Ishikawa (cell line): ENCODE data around the gene GJC1.

Source experiments
- CEBPB ChIP-seq: IDR thresholded peaks from 2 replicates; pipeline ENCODE4 v1.6.1; 2012
- CREB1 ChIP-seq: IDR thresholded peaks from 2 replicates; pipeline ENCODE4 v1.6.1; 2012; ENCODE audit warnings: low read depth
- EGR1 ChIP-seq: IDR thresholded peaks from 2 replicates; pipeline ENCODE4 v1.6.1; 2012
- EP300 ChIP-seq: IDR thresholded peaks from 2 replicates; pipeline ENCODE4 v1.6.1; 2012; ENCODE audit warnings: borderline replicate concordance
- FOXM1 ChIP-seq: IDR thresholded peaks from 2 replicates; pipeline ENCODE4 v1.6.1; 2012; ENCODE audit warnings: low read depth, borderline replicate concordance
- MAX ChIP-seq: IDR thresholded peaks from 2 replicates; pipeline ENCODE4 v1.6.1; 2012
- NFIC ChIP-seq: IDR thresholded peaks from 2 replicates; pipeline ENCODE4 v1.6.1; 2012
- RAD21 ChIP-seq: IDR thresholded peaks from 2 replicates; pipeline ENCODE4 v1.6.1; 2012; ENCODE audit warnings: low read depth
- REST ChIP-seq: IDR thresholded peaks from 2 replicates; pipeline ENCODE4 v1.6.1; 2012; ENCODE audit warnings: low read depth, mild to moderate bottlenecking
- TAF1 ChIP-seq: IDR thresholded peaks from 2 replicates; pipeline ENCODE4 v1.6.1; 2012; ENCODE audit warnings: low read depth, mild to moderate bottlenecking
- TCF12 ChIP-seq: IDR thresholded peaks from 2 replicates; pipeline ENCODE4 v1.6.1; 2012; ENCODE audit warnings: low read depth
- TEAD4 ChIP-seq: IDR thresholded peaks from 2 replicates; pipeline ENCODE4 v1.6.1; 2012
- YY1 ChIP-seq: IDR thresholded peaks from 2 replicates; pipeline ENCODE4 v1.6.1; 2012; ENCODE audit warnings: low read depth
- ZBTB7A ChIP-seq: IDR thresholded peaks from 2 replicates; pipeline ENCODE4 v1.6.1; 2012; ENCODE audit warnings: low read depth
- TF ChIP-seq, protein P1 (sequence below): IDR thresholded peaks from 2 replicates; pipeline ENCODE4 v1.6.1; 2012

GJC1 gene

GRCh38 chr17:44872131-44872768 lies 42.2 kb upstream of the GJC1 start:
- no peak for TF ChIP-seq REST
- peak; percentile 94 for TF ChIP-seq NFIC
- no peak for TF ChIP-seq RAD21
- TF ChIP-seq ZBTB7A: peak; percentile 62; the same call in 1 of the 2 replicates
- TF ChIP-seq YY1: no peak
- peak; percentile 55; the same call in 1 of the 2 replicates for TF ChIP-seq TCF12
- TF ChIP-seq CEBPB: no peak
- peak; percentile 14; the same call in 1 of the 2 replicates for TF ChIP-seq EP300

- TF ChIP-seq TAF1 (no peak), TEAD4 (no peak), YY1 (no peak), FOXM1 (no peak), REST (no peak), CEBPB (no peak), NFIC (no peak), RAD21 (no peak), ZBTB7A (no peak), CREB1 (no peak), EGR1 (no peak), EP300 (no peak), TCF12 (no peak), MAX (no peak)
- TF ChIP-seq, protein P1, sequence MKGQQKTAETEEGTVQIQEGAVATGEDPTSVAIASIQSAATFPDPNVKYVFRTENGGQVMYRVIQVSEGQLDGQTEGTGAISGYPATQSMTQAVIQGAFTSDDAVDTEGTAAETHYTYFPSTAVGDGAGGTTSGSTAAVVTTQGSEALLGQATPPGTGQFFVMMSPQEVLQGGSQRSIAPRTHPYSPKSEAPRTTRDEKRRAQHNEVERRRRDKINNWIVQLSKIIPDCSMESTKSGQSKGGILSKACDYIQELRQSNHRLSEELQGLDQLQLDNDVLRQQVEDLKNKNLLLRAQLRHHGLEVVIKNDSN: no peak
Observed at GRCh38 chr17:44871556-44871955, 41.5 kb upstream of the GJC1 start.

DNA sequence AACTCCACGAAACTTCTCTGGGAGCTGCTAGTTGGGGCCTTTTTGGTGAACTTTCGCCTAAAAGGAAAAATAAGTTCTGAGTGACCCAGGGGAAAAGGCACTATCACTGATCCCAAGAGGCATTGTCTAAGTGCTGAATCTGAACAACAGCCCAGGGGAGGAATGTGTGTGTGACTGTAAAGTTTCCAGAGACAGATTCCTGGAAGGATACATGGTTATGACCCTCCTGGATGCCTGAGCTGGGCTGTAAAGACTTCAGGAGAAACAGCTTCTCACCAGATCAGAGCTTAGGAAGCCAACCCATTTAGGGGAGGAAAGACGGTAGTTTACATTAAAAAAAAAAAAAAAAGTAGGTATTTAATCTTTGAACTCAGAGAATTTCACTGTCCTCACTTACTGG lies 37.8 kb upstream of the GJC1 start:
- no peak for TF ChIP-seq TCF12
- TF ChIP-seq CEBPB: no peak
- no peak for TF ChIP-seq TEAD4
- no peak for TF ChIP-seq EP300
- no peak for TF ChIP-seq MAX
- TF ChIP-seq FOXM1: no peak
- no peak for TF ChIP-seq NFIC
- TF ChIP-seq ZBTB7A: no peak
- TF ChIP-seq, protein P1: no peak
- no peak for TF ChIP-seq EGR1
- no peak for TF ChIP-seq REST
- no peak for TF ChIP-seq CREB1
- TF ChIP-seq YY1: no peak

DNA sequence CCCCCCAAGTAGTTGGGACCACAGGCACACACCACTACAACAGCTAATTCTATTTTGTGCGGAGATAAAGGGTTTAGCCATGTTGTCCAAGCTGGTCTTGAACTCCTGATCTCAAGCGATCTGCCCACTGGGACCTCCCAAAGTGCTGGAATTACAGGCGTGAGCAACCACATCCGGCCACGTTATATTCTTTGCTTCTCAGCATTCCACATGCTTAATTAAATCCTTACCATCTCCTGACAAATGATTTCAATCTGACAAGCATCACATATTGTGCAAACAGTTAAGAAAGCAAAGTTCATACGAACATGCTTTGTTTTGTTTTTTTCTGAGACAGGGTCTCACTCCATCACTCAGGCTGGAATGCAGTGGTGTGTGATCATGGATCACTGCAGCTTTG lies 35.8 kb upstream of the GJC1 start:
- TF ChIP-seq, protein P1: no peak
- TF ChIP-seq REST (no peak), CREB1 (no peak), RAD21 (no peak), NFIC (no peak)
